ENCODE data around the gene ELOVL4.

Gene ELOVL4

DNA sequence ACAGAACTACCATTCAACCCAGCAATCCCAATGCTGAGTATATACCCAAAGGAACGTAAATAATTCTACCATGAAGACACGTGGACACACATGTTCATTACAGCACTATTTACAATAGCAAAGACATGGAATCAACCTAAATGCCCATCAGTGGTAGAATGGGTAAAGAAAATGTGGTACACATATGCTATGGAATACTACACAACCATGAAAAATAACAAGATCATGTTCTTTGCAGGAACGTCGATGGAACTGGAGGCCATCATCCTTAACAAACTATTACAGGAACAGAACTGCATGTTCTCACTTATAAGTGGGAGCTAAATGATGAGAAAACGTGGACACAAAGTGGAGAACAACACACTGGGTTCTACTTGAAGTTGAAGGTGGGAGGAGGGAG, 22.4 kb upstream of the ELOVL4 start:
- no peak for TF ChIP-seq ARNTL (CRISPR knock-in tag; IDR thresholded peaks at IDR 0.05; ENCODE audit: borderline replicate concordance, low read depth)
- TF ChIP-seq ZNF8 (CRISPR knock-in tag; IDR thresholded peaks at IDR 0.05): peak; percentile 94

GRCh38 chr6:79967178-79967577, 19.8 kb upstream of the ELOVL4 start:
- ATAC-seq: no peak
- TF ChIP-seq ZFP30 (CRISPR knock-in tag; IDR thresholded peaks at IDR 0.05): no peak
- TF ChIP-seq SNAI2 (CRISPR knock-in tag; IDR thresholded peaks at IDR 0.05): no peak
- TF ChIP-seq ISL1 (CRISPR knock-in tag; IDR thresholded peaks at IDR 0.05): no peak
- no peak for TF ChIP-seq CSDC2 (CRISPR knock-in tag; IDR thresholded peaks at IDR 0.05)
- TF ChIP-seq RARB (CRISPR knock-in tag; IDR thresholded peaks at IDR 0.05): no peak
- TF ChIP-seq ZC3H10 (CRISPR knock-in tag; IDR thresholded peaks at IDR 0.05): no peak
- no peak for TF ChIP-seq TCF4 (CRISPR knock-in tag; IDR thresholded peaks at IDR 0.05; ENCODE audit: borderline replicate concordance)
- TF ChIP-seq, protein P1, sequence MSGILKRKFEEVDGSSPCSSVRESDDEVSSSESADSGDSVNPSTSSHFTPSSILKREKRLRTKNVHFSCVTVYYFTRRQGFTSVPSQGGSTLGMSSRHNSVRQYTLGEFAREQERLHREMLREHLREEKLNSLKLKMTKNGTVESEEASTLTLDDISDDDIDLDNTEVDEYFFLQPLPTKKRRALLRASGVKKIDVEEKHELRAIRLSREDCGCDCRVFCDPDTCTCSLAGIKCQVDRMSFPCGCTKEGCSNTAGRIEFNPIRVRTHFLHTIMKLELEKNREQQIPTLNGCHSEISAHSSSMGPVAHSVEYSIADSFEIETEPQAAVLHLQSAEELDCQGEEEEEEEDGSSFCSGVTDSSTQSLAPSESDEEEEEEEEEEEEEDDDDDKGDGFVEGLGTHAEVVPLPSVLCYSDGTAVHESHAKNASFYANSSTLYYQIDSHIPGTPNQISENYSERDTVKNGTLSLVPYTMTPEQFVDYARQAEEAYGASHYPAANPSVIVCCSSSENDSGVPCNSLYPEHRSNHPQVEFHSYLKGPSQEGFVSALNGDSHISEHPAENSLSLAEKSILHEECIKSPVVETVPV (CRISPR knock-in tag; IDR thresholded peaks at IDR 0.05): no peak

More for the DNA sequence above, 22.4 kb upstream of the ELOVL4 start:
- ATAC-seq: no peak

DNA sequence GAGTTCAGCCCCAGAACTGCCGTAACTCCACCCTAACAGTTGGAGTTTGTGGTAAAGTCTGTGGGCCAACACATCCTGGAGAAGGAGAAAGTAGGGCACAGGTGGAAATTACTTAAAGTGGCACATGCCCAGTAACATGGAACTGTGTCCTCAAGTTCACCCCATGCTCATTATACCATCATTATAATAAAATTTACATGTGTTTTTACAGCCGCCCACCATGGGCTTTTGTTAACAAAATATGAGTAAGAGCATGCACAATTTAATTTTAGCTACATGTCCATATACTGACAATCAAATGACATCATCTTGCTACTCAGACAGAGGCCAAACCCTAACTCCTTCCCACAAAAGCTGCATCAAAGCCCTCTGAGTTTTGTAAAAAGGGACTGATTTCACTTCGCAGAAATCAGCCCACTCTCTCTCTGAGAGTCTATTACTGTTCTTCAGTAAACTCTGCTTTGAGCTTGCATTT, 17.3 kb upstream of the ELOVL4 start:
- no peak for TF ChIP-seq BACH2 (CRISPR knock-in tag; IDR thresholded peaks at IDR 0.05; ENCODE audit: borderline replicate concordance)
- no peak for TF ChIP-seq GLIS3 (CRISPR knock-in tag; IDR thresholded peaks at IDR 0.05)
- TF ChIP-seq, protein P1 (CRISPR knock-in tag; IDR thresholded peaks at IDR 0.05): no peak
- TF ChIP-seq SNAI2 (CRISPR knock-in tag; IDR thresholded peaks at IDR 0.05): no peak
- TF ChIP-seq CSDC2 (CRISPR knock-in tag; IDR thresholded peaks at IDR 0.05): no peak
- no peak for TF ChIP-seq ESRRG (CRISPR knock-in tag; IDR thresholded peaks at IDR 0.05)
- ATAC-seq: no peak

GRCh38 chr6:79954849-79955248, 7.5 kb upstream of the ELOVL4 start:
- no peak for ATAC-seq
- TF ChIP-seq TOX (CRISPR knock-in tag; IDR thresholded peaks at IDR 0.05; ENCODE audit: borderline replicate concordance) (no peak), SNAI2 (CRISPR knock-in tag; IDR thresholded peaks at IDR 0.05) (no peak), ISL1 (CRISPR knock-in tag; IDR thresholded peaks at IDR 0.05) (no peak), ZFP3 (CRISPR knock-in tag; IDR thresholded peaks at IDR 0.05) (no peak), BACH2 (CRISPR knock-in tag; IDR thresholded peaks at IDR 0.05; ENCODE audit: borderline replicate concordance) (no peak), ZNF565 (CRISPR knock-in tag; conservative IDR thresholded peaks at IDR 0.05; ENCODE audit: low read depth) (no peak), CSDC2 (CRISPR knock-in tag; IDR thresholded peaks at IDR 0.05) (no peak), TSHZ2 (CRISPR knock-in tag; IDR thresholded peaks at IDR 0.05) (no peak), OSR1 (CRISPR knock-in tag; IDR thresholded peaks at IDR 0.05) (no peak)
- TF ChIP-seq, protein P1 (CRISPR knock-in tag; IDR thresholded peaks at IDR 0.05): no peak
- TF ChIP-seq, protein P2, sequence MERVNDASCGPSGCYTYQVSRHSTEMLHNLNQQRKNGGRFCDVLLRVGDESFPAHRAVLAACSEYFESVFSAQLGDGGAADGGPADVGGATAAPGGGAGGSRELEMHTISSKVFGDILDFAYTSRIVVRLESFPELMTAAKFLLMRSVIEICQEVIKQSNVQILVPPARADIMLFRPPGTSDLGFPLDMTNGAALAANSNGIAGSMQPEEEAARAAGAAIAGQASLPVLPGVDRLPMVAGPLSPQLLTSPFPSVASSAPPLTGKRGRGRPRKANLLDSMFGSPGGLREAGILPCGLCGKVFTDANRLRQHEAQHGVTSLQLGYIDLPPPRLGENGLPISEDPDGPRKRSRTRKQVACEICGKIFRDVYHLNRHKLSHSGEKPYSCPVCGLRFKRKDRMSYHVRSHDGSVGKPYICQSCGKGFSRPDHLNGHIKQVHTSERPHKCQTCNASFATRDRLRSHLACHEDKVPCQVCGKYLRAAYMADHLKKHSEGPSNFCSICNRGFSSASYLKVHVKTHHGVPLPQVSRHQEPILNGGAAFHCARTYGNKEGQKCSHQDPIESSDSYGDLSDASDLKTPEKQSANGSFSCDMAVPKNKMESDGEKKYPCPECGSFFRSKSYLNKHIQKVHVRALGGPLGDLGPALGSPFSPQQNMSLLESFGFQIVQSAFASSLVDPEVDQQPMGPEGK (CRISPR knock-in tag; IDR thresholded peaks at IDR 0.05; ENCODE audit: borderline replicate concordance): no peak

All from SK-N-SH treated with all-trans-retinoic acid at 6 μM for 48 hours (cell line).